A549 (cell line): ENCODE results near the gene CACNA1F. TPM values are rescaled to one million over a fixed set of nuclear protein-coding genes. Genes with fewer than 3 reads are reported as not detected.

Experiments
- ATAC-seq, 2 experiments: fragments of 200-7000 bp in 1 of 2; fragments of >200 bp in 1 of 2; cut with Nextera tagmentation in 1 of 2; cut with Tn5 transposase in 1 of 2; 3 replicates each; pipeline versions ENCODE4 v1.8.0 to v1.9.1; 2018 to 2020; ENCODE audit warnings: mild to moderate bottlenecking in 1 of 2, moderate library complexity in 1 of 2
- CTCF ChIA-PET: fragments of 300-600 bp; sonication (Branson Sonifier 250); formaldehyde crosslinking; extraction: SDS; loops from one replicate; lab custom pipeline; 2021; ENCODE audit warnings: antibody characterized with exemption, inconsistent platforms; lab: Yijun Ruan, JAX
- POLR2A ChIA-PET: fragments of 350-600 bp; formaldehyde crosslinking; extraction: SDS; loops from one replicate; lab custom pipeline; 2021; ENCODE audit warnings: antibody characterized with exemption, inconsistent platforms; lab: Yijun Ruan, JAX
- DNase-seq, 2 experiments: peaks; one replicate each; pipeline versions ENCODE4 v3.0.0 to v3.0.0-alpha.2; 2011 to 2016; ENCODE audit warnings: low read depth in 1 of 2, low spot score in 1 of 2
- FAIRE-seq: peaks from 2 replicates; lab custom pipeline; 2011; peaks lifted over from hg19 to GRCh38; lab: Jason Lieb, UNC
- H3K27ac ChIP-seq, 2 experiments: fragments of >200 bp; sonication (Bioruptor Twin); formaldehyde crosslinking; 3 replicates each; pipeline ENCODE4 v1.5.1; 2016 to 2017
- H3K4me1 ChIP-seq: fragments of >200 bp; sonication (Bioruptor Twin); formaldehyde crosslinking; 3 replicates; pipeline ENCODE4 v1.6.1; 2016
- H3K4me2 ChIP-seq: fragments of >200 bp; sonication (Bioruptor Twin); formaldehyde crosslinking; 3 replicates; pipeline ENCODE4 v1.6.1; 2016
- H3K4me3 ChIP-seq: fragments of >200 bp; sonication (Bioruptor Twin); formaldehyde crosslinking; 3 replicates; pipeline ENCODE4 v1.5.1; 2016
- H3K9me3 ChIP-seq: fragments of >200 bp; sonication (Bioruptor Twin); formaldehyde crosslinking; 3 replicates; pipeline ENCODE4 v1.6.1; 2016
- CBX8 ChIP-seq: fragments of 200-600 bp; sonication (generic); IDR thresholded peaks from 2 replicates; pipeline ENCODE4 v1.6.1; 2016
- CHD2 ChIP-seq: fragments of 150-350 bp; IDR thresholded peaks from 2 replicates; pipeline ENCODE4 v1.6.1; 2014; ENCODE audit warnings: low read length; ENCODE audit not compliant: partially characterized antibody
- EHF ChIP-seq: fragments of 250-450 bp; sonication (Bioruptor Pico); IDR thresholded peaks from 2 replicates; pipeline ENCODE4 v1.5.0; 2020; ENCODE audit warnings: mild to moderate bottlenecking
- EHMT2 ChIP-seq: fragments of 200-600 bp; sonication (generic); IDR thresholded peaks from 2 replicates; pipeline ENCODE4 v1.6.1; 2016; ENCODE audit warnings: antibody characterized with exemption, low read depth, mild to moderate bottlenecking, moderate library complexity
- ESRRA ChIP-seq: fragments of 150-350 bp; IDR thresholded peaks from 2 replicates; pipeline ENCODE4 v1.6.1; 2014; ENCODE audit warnings: mild to moderate bottlenecking, low read length, borderline replicate concordance
- FOXS1 ChIP-seq: fragments of 250-450 bp; sonication (Bioruptor Pico); IDR thresholded peaks from 2 replicates; pipeline ENCODE4 v1.5.0; 2020; ENCODE audit warnings: mild to moderate bottlenecking, moderate library complexity
- GATA3 ChIP-seq: IDR thresholded peaks from 2 replicates; pipeline ENCODE4 v1.6.1; 2012; ENCODE audit warnings: borderline replicate concordance
- HDAC2 ChIP-seq: fragments of 200-600 bp; sonication (generic); IDR thresholded peaks from 2 replicates; pipeline ENCODE4 v1.6.1; 2016
- HEYL ChIP-seq: fragments of 250-450 bp; sonication (Bioruptor Pico); IDR thresholded peaks from 2 replicates; pipeline ENCODE4 v1.8.0; 2021; ENCODE audit warnings: mild to moderate bottlenecking, moderate library complexity
- HOXA7 ChIP-seq: fragments of 250-450 bp; sonication (Bioruptor Pico); IDR thresholded peaks from 2 replicates; pipeline ENCODE4 v1.5.0; 2020; ENCODE audit warnings: mild to moderate bottlenecking, moderate library complexity
- JUNB ChIP-seq: fragments of >200 bp; sonication (Bioruptor Twin); formaldehyde crosslinking; IDR thresholded peaks from 2 replicates; pipeline ENCODE4 v1.6.1; 2016
- KDM5A ChIP-seq: fragments of 200-600 bp; sonication (generic); IDR thresholded peaks from 2 replicates; pipeline ENCODE4 v1.6.1; 2016; ENCODE audit warnings: antibody characterized with exemption, mild to moderate bottlenecking
- MAFK ChIP-seq: fragments of 450-650 bp; IDR thresholded peaks from 2 replicates; pipeline ENCODE4 v1.6.1; 2014; ENCODE audit not compliant: partially characterized antibody
- NFE2L2 ChIP-seq: fragments of 150-350 bp; conservative IDR thresholded peaks from 2 replicates; pipeline ENCODE4 v1.6.1; 2014; ENCODE audit warnings: low read length
- POLR2A ChIP-seq: IDR thresholded peaks from 2 replicates; pipeline ENCODE4 v1.6.1; 2012; ENCODE audit warnings: mild to moderate bottlenecking, low read length
- RARB ChIP-seq: fragments of 250-450 bp; sonication (Bioruptor Pico); IDR thresholded peaks from 2 replicates; pipeline ENCODE4 v1.8.0; 2021; ENCODE audit warnings: mild to moderate bottlenecking, moderate library complexity
- RFX5 ChIP-seq: fragments of 450-650 bp; IDR thresholded peaks from 2 replicates; pipeline ENCODE4 v1.7.1; 2014; ENCODE audit warnings: antibody characterized with exemption, mild to moderate bottlenecking, moderate library complexity
- TP53 ChIP-seq: fragments of 250-450 bp; sonication (Bioruptor Pico); IDR thresholded peaks from 2 replicates; pipeline ENCODE4 v1.5.0; 2021; ENCODE audit warnings: mild to moderate bottlenecking, moderate library complexity
- ZSCAN20 ChIP-seq: fragments of 250-450 bp; sonication (Bioruptor Pico); IDR thresholded peaks from 2 replicates; pipeline ENCODE4 v1.8.0; 2022; ENCODE audit warnings: mild to moderate bottlenecking, moderate library complexity
- WGBS: methylation state at CpG from one replicate; pipeline ENCODE4 v1.1.6; 2017; ENCODE audit errors: missing lambda C conversion rate; 5-methylcytosine and 5-hydroxymethylcytosine counted together
- polyA plus RNA-seq, 4 experiments: library from polyadenylated mRNA; depleted of rRNA in 3 of 4; stranded (reverse); fragments of >200 nt; fragmentation: RNase III in 1 of 4; extraction: RNeasy Plus Mini Kit Qiagen cat#74134 plus additional on column Dnase treatment in 1 of 4; gene quantifications; 2 replicates in 3 of 4; 3 replicates in 1 of 4; pipeline ENCODE4 v1.2.3, GENCODE V29; 2011 to 2017
- TF ChIP-seq, protein P1 (sequence below): fragments of >200 bp; sonication (Bioruptor Twin); formaldehyde crosslinking; IDR thresholded peaks from 3 replicates; pipeline ENCODE4 v1.5.1; 2016
- TF ChIP-seq, protein P2 (sequence below): IDR thresholded peaks from 2 replicates; pipeline ENCODE4 v1.6.1; 2012; ENCODE audit warnings: low read depth, borderline replicate concordance
- TF ChIP-seq, protein P3 (sequence below): fragments of 450-650 bp; IDR thresholded peaks from 2 replicates; pipeline ENCODE4 v1.6.1; 2014; ENCODE audit warnings: antibody characterized with exemption
- TF ChIP-seq, protein P4 (sequence below): fragments of >200 bp; sonication (Bioruptor Twin); formaldehyde crosslinking; IDR thresholded peaks from 3 replicates; pipeline ENCODE4 v1.6.1; 2016

Gene CACNA1F
- polyA plus RNA-seq, 2 of the 4 experiments (the other 2 are of a cell fraction), result not detected

DNA sequence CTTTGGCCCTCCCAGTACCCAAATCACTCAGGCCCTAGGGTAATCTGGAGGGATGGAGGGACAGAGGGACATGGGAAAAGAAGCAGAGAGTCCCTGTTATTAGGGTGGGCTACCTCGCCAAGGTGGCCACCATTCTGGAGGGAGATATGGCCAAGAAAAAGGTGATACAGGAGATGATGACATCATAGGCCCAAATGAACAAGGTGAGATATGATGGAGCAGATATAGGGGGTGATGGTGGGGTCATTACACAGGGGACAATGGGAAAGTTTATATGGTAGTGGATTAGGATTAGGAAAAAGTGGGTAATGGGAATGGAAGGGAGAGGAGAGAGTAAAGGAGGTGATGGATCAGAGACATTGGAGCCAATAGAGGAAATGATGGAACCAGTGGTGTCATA is 20.3 kb downstream of the CACNA1F start:
- ATAC-seq (no peak), FAIRE-seq (no peak), DNase-seq (no peak)
- 0% methylated on average over 1 of the region's 1 CpG for WGBS
- no peaks in the 10 kb centered on the region for H3K4me1 ChIP-seq
- TF ChIP-seq HDAC2, result no peak
- TF ChIP-seq ZSCAN20 (CRISPR knock-in tag), result no peak
- no peak for TF ChIP-seq FOXS1 (CRISPR knock-in tag)
- no peak for TF ChIP-seq TP53 (CRISPR knock-in tag)
- TF ChIP-seq, protein P1, sequence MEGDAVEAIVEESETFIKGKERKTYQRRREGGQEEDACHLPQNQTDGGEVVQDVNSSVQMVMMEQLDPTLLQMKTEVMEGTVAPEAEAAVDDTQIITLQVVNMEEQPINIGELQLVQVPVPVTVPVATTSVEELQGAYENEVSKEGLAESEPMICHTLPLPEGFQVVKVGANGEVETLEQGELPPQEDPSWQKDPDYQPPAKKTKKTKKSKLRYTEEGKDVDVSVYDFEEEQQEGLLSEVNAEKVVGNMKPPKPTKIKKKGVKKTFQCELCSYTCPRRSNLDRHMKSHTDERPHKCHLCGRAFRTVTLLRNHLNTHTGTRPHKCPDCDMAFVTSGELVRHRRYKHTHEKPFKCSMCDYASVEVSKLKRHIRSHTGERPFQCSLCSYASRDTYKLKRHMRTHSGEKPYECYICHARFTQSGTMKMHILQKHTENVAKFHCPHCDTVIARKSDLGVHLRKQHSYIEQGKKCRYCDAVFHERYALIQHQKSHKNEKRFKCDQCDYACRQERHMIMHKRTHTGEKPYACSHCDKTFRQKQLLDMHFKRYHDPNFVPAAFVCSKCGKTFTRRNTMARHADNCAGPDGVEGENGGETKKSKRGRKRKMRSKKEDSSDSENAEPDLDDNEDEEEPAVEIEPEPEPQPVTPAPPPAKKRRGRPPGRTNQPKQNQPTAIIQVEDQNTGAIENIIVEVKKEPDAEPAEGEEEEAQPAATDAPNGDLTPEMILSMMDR, result no peak
- no peak overlapping the region for H3K4me2 ChIP-seq
- H3K4me3 ChIP-seq, result no peak overlapping the region
- CTCF ChIA-PET, result no interaction called here
- POLR2A ChIA-PET, result no interaction called here
- no peaks in the 10 kb centered on the region for H3K9me3 ChIP-seq
- H3K27ac ChIP-seq, result no peak overlapping the region

DNA sequence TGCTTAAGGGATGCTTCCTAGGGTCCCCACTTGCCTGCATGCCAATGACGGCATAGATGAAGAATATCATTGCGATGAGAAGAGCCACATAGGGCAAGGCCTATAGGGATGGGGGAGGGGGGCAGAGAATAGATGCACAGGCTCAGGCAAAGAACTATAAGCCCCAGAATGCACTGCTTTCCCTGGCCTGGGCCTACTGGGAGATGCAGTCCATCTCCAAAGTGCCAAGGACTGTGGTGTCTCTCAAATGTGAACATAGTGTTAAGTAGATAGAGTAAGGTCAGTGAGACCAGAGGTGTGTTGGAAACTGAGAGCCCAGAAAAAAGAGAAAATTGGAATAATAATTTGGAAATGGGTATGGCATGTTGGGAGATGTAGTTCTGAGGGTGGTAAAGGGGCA is 20.9 kb downstream of the CACNA1F start:
- DNase-seq, result no peak
- CTCF ChIA-PET, result no interaction called here
- TF ChIP-seq CHD2 (no peak), KDM5A (no peak), GATA3 (no peak), ESRRA (no peak), JUNB (no peak), POLR2A (no peak), NFE2L2 (no peak), EHF (CRISPR knock-in tag) (no peak), HOXA7 (CRISPR knock-in tag) (no peak), EHMT2 (no peak), RARB (CRISPR knock-in tag) (no peak), CBX8 (no peak), MAFK (no peak), HEYL (CRISPR knock-in tag) (no peak), RFX5 (no peak)
- TF ChIP-seq, protein P2, sequence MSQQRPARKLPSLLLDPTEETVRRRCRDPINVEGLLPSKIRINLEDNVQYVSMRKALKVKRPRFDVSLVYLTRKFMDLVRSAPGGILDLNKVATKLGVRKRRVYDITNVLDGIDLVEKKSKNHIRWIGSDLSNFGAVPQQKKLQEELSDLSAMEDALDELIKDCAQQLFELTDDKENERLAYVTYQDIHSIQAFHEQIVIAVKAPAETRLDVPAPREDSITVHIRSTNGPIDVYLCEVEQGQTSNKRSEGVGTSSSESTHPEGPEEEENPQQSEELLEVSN, result no peak
- TF ChIP-seq, protein P3, sequence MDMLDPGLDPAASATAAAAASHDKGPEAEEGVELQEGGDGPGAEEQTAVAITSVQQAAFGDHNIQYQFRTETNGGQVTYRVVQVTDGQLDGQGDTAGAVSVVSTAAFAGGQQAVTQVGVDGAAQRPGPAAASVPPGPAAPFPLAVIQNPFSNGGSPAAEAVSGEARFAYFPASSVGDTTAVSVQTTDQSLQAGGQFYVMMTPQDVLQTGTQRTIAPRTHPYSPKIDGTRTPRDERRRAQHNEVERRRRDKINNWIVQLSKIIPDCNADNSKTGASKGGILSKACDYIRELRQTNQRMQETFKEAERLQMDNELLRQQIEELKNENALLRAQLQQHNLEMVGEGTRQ, result no peak
- TF ChIP-seq, protein P4, sequence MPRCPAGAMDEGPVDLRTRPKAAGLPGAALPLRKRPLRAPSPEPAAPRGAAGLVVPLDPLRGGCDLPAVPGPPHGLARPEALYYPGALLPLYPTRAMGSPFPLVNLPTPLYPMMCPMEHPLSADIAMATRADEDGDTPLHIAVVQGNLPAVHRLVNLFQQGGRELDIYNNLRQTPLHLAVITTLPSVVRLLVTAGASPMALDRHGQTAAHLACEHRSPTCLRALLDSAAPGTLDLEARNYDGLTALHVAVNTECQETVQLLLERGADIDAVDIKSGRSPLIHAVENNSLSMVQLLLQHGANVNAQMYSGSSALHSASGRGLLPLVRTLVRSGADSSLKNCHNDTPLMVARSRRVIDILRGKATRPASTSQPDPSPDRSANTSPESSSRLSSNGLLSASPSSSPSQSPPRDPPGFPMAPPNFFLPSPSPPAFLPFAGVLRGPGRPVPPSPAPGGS, result no peak
- TF ChIP-seq, protein P1, result no peak
- TF ChIP-seq, all 56 proteins: peak for 0
- no peaks in the 10 kb centered on the region for H3K9me3 ChIP-seq
- WGBS, result 29% methylated on average over 2 of the region's 2 CpGs
- POLR2A ChIA-PET, result no interaction called here
- no peaks in the 10 kb centered on the region for H3K4me1 ChIP-seq
- ATAC-seq (no peak), FAIRE-seq (no peak)
- no peak overlapping the region for H3K27ac ChIP-seq
- H3K4me2 ChIP-seq, result no peak overlapping the region
- H3K4me3 ChIP-seq, result no peak overlapping the region
